HL-60/S4 treated with retinoic acid at 250 ng/mL for 4 days and 3 days (cell line): ENCODE data around the gene DNAJC15.

Experiments used
- in situ Hi-C: fragments of 300-500 bp; cut with MboI; formaldehyde crosslinking; loops from 2 replicates; pipeline ENCODE4 v1.7.0; 2022; ENCODE audit warnings: low sequenced_read_pairs

DNAJC15 gene

GRCh38 chr13:43150369-43151207 lies 127.2 kb downstream of the DNAJC15 start:
- in situ Hi-C loops = no loop called here

DNA sequence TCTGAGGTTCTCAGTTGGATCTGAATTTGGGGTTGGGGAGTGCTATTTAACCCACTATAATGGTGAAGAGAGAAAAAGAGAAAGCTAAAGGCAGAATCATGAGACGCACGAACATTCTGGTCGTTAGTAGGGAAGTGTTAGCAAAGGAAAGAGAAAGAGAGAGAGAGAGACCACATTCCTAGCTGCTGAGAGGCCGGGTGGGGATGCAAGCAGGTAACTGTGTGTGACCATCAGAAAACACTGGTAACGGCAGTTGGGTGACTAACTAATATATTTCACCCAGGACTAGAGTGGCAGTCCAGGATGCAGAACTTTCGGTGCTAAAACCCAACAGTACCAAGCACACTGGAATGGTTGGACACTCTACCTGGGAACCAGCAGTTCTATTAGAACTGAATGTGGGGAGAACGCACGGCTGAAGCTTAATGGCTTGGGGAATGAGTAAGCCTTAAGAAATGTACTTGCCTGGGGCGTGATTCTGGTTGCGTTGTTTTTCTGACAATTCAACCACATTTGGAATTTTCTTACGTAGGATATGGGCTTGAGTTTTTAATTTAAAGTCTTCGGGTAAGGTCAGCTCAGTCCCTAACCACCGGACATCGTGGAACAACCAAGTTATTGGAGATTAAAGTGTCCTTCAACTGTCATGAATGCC lies 130.2 kb downstream of the DNAJC15 start:
- in situ Hi-C loops = no loop called here

DNA sequence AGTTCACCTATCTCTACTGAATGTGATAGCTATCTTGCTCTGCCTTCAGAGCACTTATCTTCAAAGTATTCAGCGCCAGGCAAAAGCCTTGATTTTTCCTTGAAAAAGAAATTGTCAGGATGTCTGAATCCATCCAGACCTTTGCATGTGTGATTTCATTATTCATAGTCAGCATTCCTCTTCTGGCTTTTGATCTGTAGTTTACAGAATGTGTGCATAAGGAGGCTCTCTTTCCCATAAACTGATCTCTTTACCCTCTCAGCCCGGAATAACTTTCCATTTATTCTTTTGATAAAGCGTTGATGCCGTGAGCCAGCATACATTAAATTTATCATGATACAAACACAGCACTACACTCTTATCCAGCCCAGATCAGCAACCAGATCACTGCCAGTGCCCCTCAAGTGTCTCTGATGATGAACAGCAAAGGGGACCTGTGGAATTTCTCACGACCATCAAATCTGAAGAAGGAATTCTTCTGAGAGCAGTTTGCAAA lies 130.8 kb downstream of the DNAJC15 start:
- in situ Hi-C loops = no loop called here

DNA sequence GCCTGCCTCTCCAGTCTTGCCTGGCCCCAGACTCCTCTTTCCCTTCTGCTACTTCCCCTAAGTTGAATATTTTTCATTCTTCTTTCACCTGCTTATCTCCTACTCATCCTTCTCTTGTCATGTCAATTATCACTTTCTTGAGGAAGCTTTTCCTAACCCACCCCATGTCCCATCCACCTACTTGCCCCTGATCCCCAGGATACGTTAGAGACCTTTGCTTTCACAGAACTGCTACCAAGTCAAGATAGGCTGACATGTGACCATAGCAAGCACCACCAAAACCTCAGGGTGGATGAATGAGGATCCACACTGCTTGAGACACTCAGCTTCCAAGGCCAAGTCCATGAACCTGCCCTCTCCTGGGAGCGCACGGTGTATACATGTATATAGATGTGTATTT lies 131.5 kb downstream of the DNAJC15 start:
- in situ Hi-C loops = no loop called here

GRCh38 chr13:43156916-43157315 lies 133.5 kb downstream of the DNAJC15 start:
- in situ Hi-C loops = no loop called here

- in situ Hi-C loops = no loop called here
These were observed 134.4 kb downstream of the DNAJC15 start for GRCh38 chr13:43157796-43158195.

DNA sequence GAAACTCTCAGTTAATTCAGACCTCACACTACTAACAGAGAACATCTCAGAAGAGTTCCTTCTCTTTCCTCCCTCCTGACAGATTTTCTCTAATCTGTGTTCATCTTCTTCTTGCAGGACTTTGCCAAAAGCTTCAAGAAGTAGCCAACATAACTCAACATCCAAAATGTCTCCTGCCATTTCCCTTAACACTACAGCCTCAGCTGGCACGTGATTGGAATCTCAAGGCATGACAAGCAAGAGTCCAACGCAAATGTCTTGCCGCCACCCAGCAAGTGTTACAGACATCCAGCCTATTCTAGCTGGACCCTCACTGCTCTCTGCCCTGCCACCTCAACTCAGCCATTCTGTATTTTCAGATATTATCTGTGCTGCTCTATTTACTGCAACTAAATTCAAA lies 135.1 kb downstream of the DNAJC15 start:
- in situ Hi-C loops = no loop called here

DNA sequence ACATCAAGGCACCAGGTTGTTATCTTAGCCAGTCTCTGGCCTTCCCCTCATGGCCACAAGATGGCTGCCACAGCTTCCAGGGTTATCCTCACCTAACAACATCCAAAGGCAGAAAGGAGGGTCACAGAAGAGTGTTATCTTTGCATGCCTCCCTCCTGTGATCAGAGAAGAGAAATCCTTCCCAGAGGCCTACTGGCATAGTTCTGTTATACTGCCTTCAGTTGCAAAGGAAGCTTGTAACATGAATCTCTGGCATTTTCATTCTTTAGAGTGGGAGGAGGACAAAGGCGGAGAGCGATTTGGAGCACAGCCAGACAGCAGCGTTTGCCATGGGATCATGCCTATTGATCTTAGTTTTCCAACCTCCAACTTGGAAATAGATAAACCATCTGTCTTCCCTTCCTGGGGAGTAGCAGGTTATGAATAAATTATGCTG lies 135.7 kb downstream of the DNAJC15 start:
- in situ Hi-C loops = no loop called here
